Common myeloid progenitor, CD34-positive (primary cell): ENCODE data around the gene ZKSCAN7.

Experiments used
- CTCF ChIA-PET: fragments of 350-600 bp; sonication (Branson Sonifier 250); formaldehyde crosslinking; loops from one replicate; lab custom pipeline; 2021; ENCODE audit warnings: antibody characterized with exemption; lab: Charles Lee
- POLR2A ChIA-PET: fragments of 350-600 bp; sonication (Branson Sonifier 250); formaldehyde crosslinking; loops from one replicate; lab custom pipeline; 2021; ENCODE audit warnings: antibody characterized with exemption; lab: Charles Lee
- DNase-seq, 3 donors: peaks; one replicate each; pipeline versions ENCODE4 v3.0.0 to v3.0.0-alpha.2; 2013
- H3K27ac ChIP-seq, 2 experiments: 1 replicate in 1 of 2; 2 replicates in 1 of 2; pipeline ENCODE4 v1.7.0; 2013; ENCODE audit warnings: inconsistent platforms in 2 of 2, low read length in 2 of 2, mild to moderate bottlenecking in 2 of 2, low read depth in 1 of 2, moderate library complexity in 1 of 2; ENCODE audit not compliant: severe bottlenecking in 2 of 2, insufficient read depth in 1 of 2, poor library complexity in 1 of 2
- H3K27me3 ChIP-seq, 5 experiments: replicated peaks in 2 of 5; 1 replicate in 3 of 5; 2 replicates in 2 of 5; pipeline versions ENCODE4 v1.6.1 to v1.7.0; 2013; ENCODE audit warnings: low read length in 4 of 5, mild to moderate bottlenecking in 2 of 5, moderate library complexity in 2 of 5, inconsistent platforms in 1 of 5; ENCODE audit not compliant: insufficient read depth in 5 of 5, control insufficient read depth in 4 of 5
- H3K36me3 ChIP-seq, 4 experiments: 1 replicate in 2 of 4; 2 replicates in 2 of 4; pipeline versions ENCODE4 v1.6.1 to v1.7.0; 2013; ENCODE audit warnings: low read length in 3 of 4, control low read depth in 1 of 4, mild to moderate bottlenecking in 1 of 4; ENCODE audit not compliant: control insufficient read depth in 4 of 4, insufficient read depth in 4 of 4
- H3K4me1 ChIP-seq, 4 experiments: 1 replicate in 3 of 4; 2 replicates in 1 of 4; pipeline versions ENCODE4 v1.6.1 to v1.7.1; 2013; ENCODE audit warnings: low read length in 3 of 4, mild to moderate bottlenecking in 3 of 4, control low read depth in 1 of 4, inconsistent platforms in 1 of 4, moderate library complexity in 1 of 4; ENCODE audit not compliant: control insufficient read depth in 4 of 4, insufficient read depth in 4 of 4; ENCODE audit errors: control extremely low read depth in 1 of 4
- H3K4me3 ChIP-seq, 7 experiments: 1 replicate in 4 of 7; 2 replicates in 3 of 7; pipeline versions ENCODE4 v1.5.1 to v1.7.0; 2013; ENCODE audit warnings: mild to moderate bottlenecking in 7 of 7, low read length in 6 of 7, moderate library complexity in 6 of 7, inconsistent platforms in 2 of 7, low read depth in 2 of 7, control low read depth in 1 of 7; ENCODE audit not compliant: insufficient read depth in 4 of 7, control insufficient read depth in 1 of 7; ENCODE audit errors: extremely low read depth in 1 of 7
- H3K9me3 ChIP-seq, 5 experiments: 1 replicate in 4 of 5; 2 replicates in 1 of 5; pipeline versions ENCODE4 v1.6.1 to v1.7.1; 2013; ENCODE audit warnings: low read length in 4 of 5, mild to moderate bottlenecking in 2 of 5, inconsistent platforms in 1 of 5, low read depth in 1 of 5, moderate library complexity in 1 of 5; ENCODE audit not compliant: control insufficient read depth in 4 of 5, insufficient read depth in 2 of 5; ENCODE audit errors: control extremely low read depth in 1 of 5
- WGBS: methylation state at CpG from one replicate; pipeline ENCODE4 v1.1.5; 2013; ENCODE audit not compliant: insufficient coverage; 5-methylcytosine and 5-hydroxymethylcytosine counted together

The ZKSCAN7 gene

DNA sequence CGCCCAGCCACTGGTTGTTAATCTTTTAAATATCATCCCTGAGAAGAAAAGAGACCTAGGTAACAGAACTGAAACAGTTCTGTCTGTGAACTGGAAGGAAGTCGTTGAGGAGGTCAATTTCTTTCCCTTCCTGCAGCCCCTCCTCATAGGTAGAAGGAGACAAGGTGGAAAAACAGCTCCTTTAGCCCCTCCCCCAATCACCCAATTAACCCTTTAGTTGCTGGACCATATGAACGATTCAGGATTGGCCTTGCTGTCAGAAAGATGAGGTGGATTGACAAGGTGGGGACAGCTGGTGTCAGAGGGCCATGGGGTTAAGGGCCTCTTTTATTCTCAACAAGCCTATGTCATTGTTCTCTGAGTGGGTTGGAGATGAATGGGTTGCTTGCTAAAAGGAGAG, 41.5 kb upstream of the ZKSCAN7 start:
- no peak overlapping the region for H3K27ac ChIP-seq
- ChIA-PET POLR2A (no interaction called here), CTCF (interaction anchor here (1.0 kb wide), 1 partner anchor 19 kb away, joined by 3 read pairs; no protein-coding TSS in a partner anchor)
- H3K27me3 ChIP-seq: no peaks in the 10 kb centered on the region
- DNase-seq: no peak
- H3K4me3 ChIP-seq: no peak overlapping the region
- H3K4me1 ChIP-seq: peaks cover 12 to 45% (median 36%) of the 10 kb centered on the region in 4 experiments
- no peaks in the 10 kb centered on the region for H3K36me3 ChIP-seq
- no CpG with 5 or more reads among the region's 3 CpGs for WGBS
- H3K9me3 ChIP-seq: no peaks in the 10 kb centered on the region

DNA sequence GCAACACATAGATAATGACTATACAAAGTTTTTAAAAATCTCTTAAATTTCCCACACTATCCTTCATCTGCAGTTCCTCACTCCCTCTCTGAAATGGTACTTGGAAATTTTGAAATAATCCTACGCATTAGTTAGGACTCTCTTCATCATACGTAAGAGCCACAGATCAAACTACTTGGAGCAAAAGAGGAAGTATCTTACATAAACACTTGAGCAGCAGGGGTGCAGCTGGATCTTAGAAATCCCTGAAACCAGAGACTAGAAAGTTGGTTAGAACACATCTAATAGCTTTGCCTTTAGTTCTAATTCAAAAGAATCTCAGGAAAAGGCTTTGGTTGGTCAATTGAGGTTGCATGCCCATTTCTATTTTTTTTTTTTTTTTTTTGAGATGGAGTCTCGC, 38.8 kb upstream of the ZKSCAN7 start:
- POLR2A ChIA-PET: interaction anchor here (0.6 kb wide), 1 partner anchor 894 kb away, joined by 4 read pairs; no protein-coding TSS in a partner anchor
- no CpG with 5 or more reads among the region's 3 CpGs for WGBS
- DNase-seq: peak; percentile 57 to 88 (median 81)

DNA sequence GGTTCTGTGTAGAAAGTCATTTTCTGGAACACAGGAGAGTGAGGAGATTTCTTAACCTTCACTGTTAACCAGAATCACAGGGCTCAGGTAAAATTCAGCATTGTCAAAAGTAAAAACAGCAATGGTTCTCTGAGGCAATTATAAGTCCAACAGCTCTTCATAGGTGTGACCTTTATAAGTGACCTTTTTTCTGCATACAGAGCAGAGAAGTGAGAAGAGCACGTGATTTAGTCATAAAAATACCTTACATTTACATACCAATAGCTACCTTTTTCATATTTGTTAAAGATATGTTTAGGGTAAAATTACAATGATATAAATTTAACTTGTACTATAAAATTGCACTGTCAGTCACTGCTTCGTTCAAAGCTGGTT, 36.2 kb upstream of the ZKSCAN7 start:
- H3K27me3 ChIP-seq: no peaks in the 10 kb centered on the region
- no peaks in the 10 kb centered on the region for H3K9me3 ChIP-seq
- H3K4me1 ChIP-seq: peaks cover 8 to 30% (median 24%) of the 10 kb centered on the region in 4 experiments
- no peak for DNase-seq
- 25% methylated on average over 1 of the region's 2 CpGs for WGBS
- POLR2A ChIA-PET: no interaction called here
- no peaks in the 10 kb centered on the region for H3K36me3 ChIP-seq
- peak overlapping the region in 1 of 2 experiments; percentile 67 for H3K27ac ChIP-seq
- peak overlapping the region in 1 of 7 experiments; percentile 34 for H3K4me3 ChIP-seq
- CTCF ChIA-PET: interaction anchor here (0.9 to 1.8 kb wide), 3 partner anchors 14 to 180 kb away, joined by 3 to 6 read pairs (median 4); partner anchors contain the start of gene TCAIM

More for the DNA sequence above, 38.8 kb upstream of the ZKSCAN7 start:
- Histone ChIP-seq H3K4me1 (peaks cover 8 to 37% (median 29%) of the 10 kb centered on the region in 4 experiments), H3K27ac (no peak overlapping the region), H3K9me3 (no peaks in the 10 kb centered on the region), H3K36me3 (no peaks in the 10 kb centered on the region), H3K27me3 (no peaks in the 10 kb centered on the region), H3K4me3 (no peak overlapping the region)
- CTCF ChIA-PET: interaction anchor here (1.0 kb wide), 1 partner anchor 11 kb away, joined by 3 read pairs; no protein-coding TSS in a partner anchor

GRCh38 chr3:44521721-44522120, 33.3 kb upstream of the ZKSCAN7 start:
- CTCF ChIA-PET: interaction anchor here (0.6 to 0.9 kb wide), 2 partner anchors 9 to 14 kb away, joined by 3 read pairs; no protein-coding TSS in a partner anchor
- H3K4me1 ChIP-seq: peaks cover 8 to 20% (median 17%) of the 10 kb centered on the region in 4 experiments
- POLR2A ChIA-PET: no interaction called here
- no CpG with 5 or more reads among the region's 3 CpGs for WGBS
- no peak overlapping the region for H3K27ac ChIP-seq
- no peaks in the 10 kb centered on the region for H3K9me3 ChIP-seq
- no peak overlapping the region for H3K4me3 ChIP-seq
- DNase-seq: no peak
- H3K36me3 ChIP-seq: no peaks in the 10 kb centered on the region
- H3K27me3 ChIP-seq: no peaks in the 10 kb centered on the region

DNA sequence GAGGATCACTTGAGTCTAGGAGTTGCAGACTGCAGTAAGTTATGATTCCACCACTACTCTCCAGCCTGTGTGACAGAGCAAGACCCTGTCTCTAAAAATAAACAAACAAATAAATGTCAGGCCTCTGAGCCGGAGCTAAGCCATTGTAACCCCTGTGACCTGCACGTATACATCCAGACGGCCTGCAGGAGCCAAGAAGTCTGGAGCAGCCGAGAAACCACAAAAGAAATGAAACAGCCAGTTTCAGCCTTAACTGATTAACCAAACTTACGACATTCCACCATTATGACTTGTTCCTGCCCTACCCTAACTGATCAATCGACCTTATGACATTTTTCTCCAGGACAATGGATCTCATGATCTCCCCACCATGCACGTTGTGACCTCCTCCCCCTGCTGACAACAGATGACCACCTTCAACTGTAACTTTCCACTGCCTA, 32.5 kb upstream of the ZKSCAN7 start:
- WGBS: 82% methylated on average over 7 of the region's 7 CpGs
- H3K4me1 ChIP-seq: peaks cover 8 to 13% (median 10%) of the 10 kb centered on the region in 4 experiments
- H3K27ac ChIP-seq: no peak overlapping the region
- no peaks in the 10 kb centered on the region for H3K27me3 ChIP-seq
- no peaks in the 10 kb centered on the region for H3K9me3 ChIP-seq
- ChIA-PET POLR2A (interaction anchor here (0.6 kb wide), 1 partner anchor 36 kb away, joined by 3 read pairs; no protein-coding TSS in a partner anchor), CTCF (no interaction called here)
- no peak for DNase-seq
- H3K4me3 ChIP-seq: no peak overlapping the region
- H3K36me3 ChIP-seq: no peaks in the 10 kb centered on the region

- Histone ChIP-seq H3K4me1 (no peaks in the 10 kb centered on the region), H3K36me3 (no peaks in the 10 kb centered on the region), H3K27me3 (no peaks in the 10 kb centered on the region), H3K27ac (no peak overlapping the region), H3K9me3 (no peaks in the 10 kb centered on the region), H3K4me3 (no peak overlapping the region)
- WGBS: 87% methylated on average over 5 of the region's 5 CpGs
- POLR2A ChIA-PET: no interaction called here
- DNase-seq: no peak
- CTCF ChIA-PET: interaction anchor here (0.8 kb wide), 1 partner anchor 9 kb away, joined by 3 read pairs; no protein-coding TSS in a partner anchor
Measured at GRCh38 chr3:44525060-44525459, 29.9 kb upstream of the ZKSCAN7 start.

GRCh38 chr3:44529927-44530326, 25.1 kb upstream of the ZKSCAN7 start:
- CTCF ChIA-PET: interaction anchor here (0.7 to 1.8 kb wide), 8 partner anchors 8 to 384 kb away, joined by 3 to 9 read pairs (median 3); no protein-coding TSS in a partner anchor
- no peaks in the 10 kb centered on the region for H3K9me3 ChIP-seq
- DNase-seq: peak; percentile 24 to 63 (median 53)
- H3K27ac ChIP-seq: no peak overlapping the region
- H3K27me3 ChIP-seq: peaks cover 0 to 4% (median 0%) of the 10 kb centered on the region in 5 experiments
- no peaks in the 10 kb centered on the region for H3K36me3 ChIP-seq
- H3K4me1 ChIP-seq: no peaks in the 10 kb centered on the region
- no CpG with 5 or more reads among the region's 1 CpG for WGBS
- POLR2A ChIA-PET: no interaction called here
- no peak overlapping the region for H3K4me3 ChIP-seq
